Sigmoid colon (tissue), 3 donors: Measurements from ENCODE around the gene GFOD2.

ENCODE experiments used
- POLR2A ChIP-seq, 2 donors: fragments of 450-650 bp; IDR thresholded peaks; one replicate each; pipeline ENCODE4 v1.6.1; 2016; ENCODE audit warnings: antibody characterized with exemption in 2 of 2, mild to moderate bottlenecking in 2 of 2, moderate library complexity in 2 of 2
- TF ChIP-seq, protein P1 (sequence below), 4 experiments: fragments of 450-650 bp in 3 of 4; fragments of 200-600 bp in 1 of 4; IDR thresholded peaks; one replicate each; pipeline ENCODE4 v1.5.1; 2016 to 2019; ENCODE audit warnings: antibody characterized with exemption in 4 of 4, mild to moderate bottlenecking in 3 of 4, moderate library complexity in 2 of 4

DNA sequence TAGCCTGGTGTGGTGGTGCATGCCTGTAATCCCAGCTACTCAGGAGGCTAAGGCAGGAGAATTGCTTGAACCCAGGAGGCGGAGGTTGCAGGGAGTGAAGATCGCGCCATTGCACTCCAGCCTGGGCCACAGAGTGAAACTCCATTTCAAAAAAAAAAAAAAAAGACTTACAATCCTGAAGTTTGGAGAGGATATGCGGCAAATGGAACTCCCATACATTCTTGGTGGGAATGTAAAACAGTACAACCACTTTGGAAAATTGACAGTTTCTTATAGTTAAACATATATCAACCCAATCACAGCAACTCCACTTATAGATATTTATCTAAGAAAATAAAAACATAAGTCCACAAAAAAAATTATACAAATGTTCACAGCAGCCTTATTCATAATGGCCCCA is 11.9 kb downstream of the GFOD2 start:
- TF ChIP-seq, protein P1, sequence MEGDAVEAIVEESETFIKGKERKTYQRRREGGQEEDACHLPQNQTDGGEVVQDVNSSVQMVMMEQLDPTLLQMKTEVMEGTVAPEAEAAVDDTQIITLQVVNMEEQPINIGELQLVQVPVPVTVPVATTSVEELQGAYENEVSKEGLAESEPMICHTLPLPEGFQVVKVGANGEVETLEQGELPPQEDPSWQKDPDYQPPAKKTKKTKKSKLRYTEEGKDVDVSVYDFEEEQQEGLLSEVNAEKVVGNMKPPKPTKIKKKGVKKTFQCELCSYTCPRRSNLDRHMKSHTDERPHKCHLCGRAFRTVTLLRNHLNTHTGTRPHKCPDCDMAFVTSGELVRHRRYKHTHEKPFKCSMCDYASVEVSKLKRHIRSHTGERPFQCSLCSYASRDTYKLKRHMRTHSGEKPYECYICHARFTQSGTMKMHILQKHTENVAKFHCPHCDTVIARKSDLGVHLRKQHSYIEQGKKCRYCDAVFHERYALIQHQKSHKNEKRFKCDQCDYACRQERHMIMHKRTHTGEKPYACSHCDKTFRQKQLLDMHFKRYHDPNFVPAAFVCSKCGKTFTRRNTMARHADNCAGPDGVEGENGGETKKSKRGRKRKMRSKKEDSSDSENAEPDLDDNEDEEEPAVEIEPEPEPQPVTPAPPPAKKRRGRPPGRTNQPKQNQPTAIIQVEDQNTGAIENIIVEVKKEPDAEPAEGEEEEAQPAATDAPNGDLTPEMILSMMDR (IDR thresholded peaks at IDR 0.05), result no peak
- no peak for TF ChIP-seq POLR2A (IDR thresholded peaks at IDR 0.05)
